HEK293T (cell line): ENCODE measurements around the gene CUX1.

Source experiments
- FOXA1 ChIP-seq: fragments of 450-650 bp; IDR thresholded peaks from 2 replicates; pipeline ENCODE4 v1.6.1; 2016; ENCODE audit warnings: mild to moderate bottlenecking
- FOXK2 ChIP-seq: fragments of 450-650 bp; IDR thresholded peaks from 2 replicates; pipeline ENCODE4 v1.6.1; 2016; ENCODE audit warnings: mild to moderate bottlenecking
- FOXM1 ChIP-seq: fragments of 450-650 bp; IDR thresholded peaks from 2 replicates; pipeline ENCODE4 v1.6.1; 2017; ENCODE audit warnings: mild to moderate bottlenecking, borderline replicate concordance
- HDGF ChIP-seq: fragments of 450-650 bp; IDR thresholded peaks from 2 replicates; pipeline ENCODE4 v1.6.1; 2017; ENCODE audit warnings: antibody characterized with exemption, borderline replicate concordance
- SP1 ChIP-seq: fragments of 450-650 bp; IDR thresholded peaks from 2 replicates; pipeline ENCODE4 v1.6.1; 2017
- TARDBP ChIP-seq: fragments of 450-650 bp; IDR thresholded peaks from 2 replicates; pipeline ENCODE4 v1.6.1; 2016
- TF ChIP-seq, protein P1 (sequence below): fragments of 450-650 bp; IDR thresholded peaks from 2 replicates; pipeline ENCODE4 v1.6.1; 2016

GRCh38 chr7:101921061-101921460, 103.6 kb downstream of the CUX1 start:
- TF ChIP-seq SP1 = no peak
- TF ChIP-seq HDGF = no peak
- no peak for TF ChIP-seq FOXM1
- no peak for TF ChIP-seq FOXA1
- TF ChIP-seq, protein P1, sequence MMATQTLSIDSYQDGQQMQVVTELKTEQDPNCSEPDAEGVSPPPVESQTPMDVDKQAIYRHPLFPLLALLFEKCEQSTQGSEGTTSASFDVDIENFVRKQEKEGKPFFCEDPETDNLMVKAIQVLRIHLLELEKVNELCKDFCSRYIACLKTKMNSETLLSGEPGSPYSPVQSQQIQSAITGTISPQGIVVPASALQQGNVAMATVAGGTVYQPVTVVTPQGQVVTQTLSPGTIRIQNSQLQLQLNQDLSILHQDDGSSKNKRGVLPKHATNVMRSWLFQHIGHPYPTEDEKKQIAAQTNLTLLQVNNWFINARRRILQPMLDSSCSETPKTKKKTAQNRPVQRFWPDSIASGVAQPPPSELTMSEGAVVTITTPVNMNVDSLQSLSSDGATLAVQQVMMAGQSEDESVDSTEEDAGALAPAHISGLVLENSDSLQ = no peak
- TF ChIP-seq TARDBP = no peak
- TF ChIP-seq FOXK2 = no peak
